T1000 (cell line): Measurements from ENCODE around the gene PRKCE.

Experiments
- DNase-seq: peaks from one replicate; lab custom pipeline; 2025; ENCODE audit warnings: mixed read lengths; lab: John Stamatoyannopoulos, UW

Gene PRKCE

GRCh38 chr2:46048693-46049092 lies 397.2 kb downstream of the PRKCE start:
- no peak for DNase-seq

- DNase-seq = no peak
Measured at GRCh38 chr2:46050027-46050426, 398.6 kb downstream of the PRKCE start.

- no peak for DNase-seq
Measured at GRCh38 chr2:46050489-46050888, 399.0 kb downstream of the PRKCE start.

- no peak for DNase-seq
Measured at GRCh38 chr2:46051085-46051484, 399.6 kb downstream of the PRKCE start.

GRCh38 chr2:46053564-46053963 lies 402.1 kb downstream of the PRKCE start:
- DNase-seq = no peak

- no peak for DNase-seq
Measured at GRCh38 chr2:46056541-46056940, 405.1 kb downstream of the PRKCE start.

- no peak for DNase-seq
Measured at GRCh38 chr2:46058140-46058539, 406.7 kb downstream of the PRKCE start.

GRCh38 chr2:46062637-46063412 lies 411.4 kb downstream of the PRKCE start:
- DNase-seq = peak; percentile 50

GRCh38 chr2:46064396-46064795 lies 412.9 kb downstream of the PRKCE start:
- DNase-seq = no peak

GRCh38 chr2:46065152-46065551 lies 413.7 kb downstream of the PRKCE start:
- DNase-seq = no peak

- no peak for DNase-seq
Measured at GRCh38 chr2:46066116-46066515, 414.6 kb downstream of the PRKCE start.

- DNase-seq = no peak
Measured at GRCh38 chr2:46066601-46067000, 415.1 kb downstream of the PRKCE start.

GRCh38 chr2:46067062-46067461 lies 415.6 kb downstream of the PRKCE start:
- no peak for DNase-seq

- peak; percentile 31 for DNase-seq
Measured at GRCh38 chr2:46067501-46068305, 416.2 kb downstream of the PRKCE start.

GRCh38 chr2:46068636-46069035 lies 417.2 kb downstream of the PRKCE start:
- no peak for DNase-seq

- DNase-seq = no peak
Measured at GRCh38 chr2:46071074-46071473, 419.6 kb downstream of the PRKCE start.

- DNase-seq = no peak
Measured at GRCh38 chr2:46072101-46072820, 420.8 kb downstream of the PRKCE start.

GRCh38 chr2:46073540-46074046 lies 422.1 kb downstream of the PRKCE start:
- DNase-seq = peak; percentile 43

- DNase-seq = no peak
Measured at GRCh38 chr2:46074501-46074900, 423.0 kb downstream of the PRKCE start.

- no peak for DNase-seq
Measured at GRCh38 chr2:46075848-46076247, 424.4 kb downstream of the PRKCE start.

- DNase-seq = no peak
Measured at GRCh38 chr2:46076251-46076650, 424.8 kb downstream of the PRKCE start.

GRCh38 chr2:46076875-46077274 lies 425.4 kb downstream of the PRKCE start:
- DNase-seq = no peak
